NCI-H1105 (cell line): Measurements from ENCODE around the gene IL4I1.

Experiments used
- DNase-seq: peaks from one replicate; lab custom pipeline; 2025; lab: John Stamatoyannopoulos, UW

The IL4I1 gene

DNA sequence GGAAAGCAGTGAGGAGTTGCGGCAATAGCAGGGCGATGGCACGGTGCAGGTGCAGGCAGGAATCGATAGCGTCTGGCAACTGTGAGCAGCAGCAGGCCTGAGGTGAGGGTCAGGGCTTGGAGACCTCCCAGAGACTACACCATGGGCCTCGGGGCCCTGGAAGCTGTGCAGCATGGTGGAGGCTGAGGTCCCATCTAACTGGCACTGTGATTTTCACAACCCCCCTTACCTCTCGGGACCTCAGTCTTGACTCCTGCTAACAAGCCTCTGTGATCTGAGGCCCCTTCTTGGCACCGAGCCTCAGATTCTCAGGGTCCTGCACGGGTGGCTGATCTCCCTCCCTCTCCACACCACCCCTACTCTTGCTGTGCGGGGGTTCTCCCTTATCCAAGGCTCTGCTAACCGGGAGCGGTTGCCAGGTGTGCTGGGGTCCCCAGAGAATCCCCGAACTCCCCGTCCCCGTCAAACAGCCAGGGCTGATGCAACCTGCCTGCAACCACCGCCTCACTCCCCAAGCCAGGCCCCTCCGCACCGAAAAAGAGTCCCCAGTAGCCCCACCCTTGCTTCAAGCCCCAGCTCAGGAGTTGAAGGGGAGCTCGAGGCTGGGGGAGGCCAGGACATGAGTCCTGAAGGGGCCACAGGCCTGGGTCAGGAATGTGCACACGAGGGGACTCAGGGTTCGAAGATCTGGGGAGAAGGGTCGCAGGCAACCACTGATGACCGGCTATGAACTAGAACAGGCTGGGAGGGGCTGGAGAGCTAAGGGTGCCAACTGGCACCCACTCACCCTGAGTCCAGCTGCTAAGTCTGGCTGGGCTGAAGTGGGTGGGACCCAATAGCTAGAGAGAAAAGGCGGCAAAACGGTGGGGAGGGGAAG is 27.6 kb upstream of the IL4I1 start:
- no peak for DNase-seq

DNA sequence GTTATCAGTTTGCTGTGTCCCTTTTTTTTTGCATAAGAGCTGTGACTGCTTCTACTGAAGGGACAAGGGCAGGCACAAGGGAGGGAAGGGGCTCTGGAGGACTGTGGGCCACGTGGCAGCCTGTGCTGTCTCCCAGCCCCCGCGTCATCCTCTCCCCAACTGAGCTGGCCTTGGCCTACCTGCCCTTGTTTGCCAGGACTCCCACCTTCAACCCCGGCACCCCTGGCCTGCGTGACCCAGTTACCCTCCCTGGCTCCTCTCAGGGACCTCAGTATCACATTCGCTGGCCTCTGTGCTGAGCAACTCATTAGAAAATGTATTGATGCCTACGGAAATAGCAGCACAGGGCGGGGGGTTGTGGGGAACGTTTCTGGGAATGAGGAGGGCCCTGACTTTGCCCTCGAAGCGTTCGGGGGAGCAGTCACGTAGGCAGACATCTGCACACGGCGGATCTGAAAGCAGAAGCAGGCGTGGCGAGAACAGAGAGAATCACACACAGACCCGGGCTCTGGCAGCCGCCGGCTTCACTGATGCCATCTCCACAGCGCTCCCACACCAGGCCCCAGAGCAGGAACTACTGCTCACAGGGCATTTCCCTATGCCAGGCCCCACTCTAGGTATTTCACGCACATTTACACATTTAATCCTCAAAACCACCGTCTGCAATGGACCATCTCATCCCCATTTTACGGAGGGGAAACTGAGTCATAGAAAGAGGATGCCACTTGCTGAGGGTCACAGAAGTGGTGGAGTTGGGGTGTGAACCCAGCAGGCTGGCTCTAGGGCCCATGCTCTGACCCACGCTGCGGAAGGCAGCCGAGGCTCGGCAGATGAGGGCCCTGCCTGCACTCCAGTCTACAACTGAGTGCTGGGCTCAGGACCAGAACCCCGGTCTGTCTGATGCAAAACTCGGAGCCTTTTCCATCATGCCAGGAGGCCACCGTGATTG is 26.6 kb upstream of the IL4I1 start:
- no peak for DNase-seq

DNA sequence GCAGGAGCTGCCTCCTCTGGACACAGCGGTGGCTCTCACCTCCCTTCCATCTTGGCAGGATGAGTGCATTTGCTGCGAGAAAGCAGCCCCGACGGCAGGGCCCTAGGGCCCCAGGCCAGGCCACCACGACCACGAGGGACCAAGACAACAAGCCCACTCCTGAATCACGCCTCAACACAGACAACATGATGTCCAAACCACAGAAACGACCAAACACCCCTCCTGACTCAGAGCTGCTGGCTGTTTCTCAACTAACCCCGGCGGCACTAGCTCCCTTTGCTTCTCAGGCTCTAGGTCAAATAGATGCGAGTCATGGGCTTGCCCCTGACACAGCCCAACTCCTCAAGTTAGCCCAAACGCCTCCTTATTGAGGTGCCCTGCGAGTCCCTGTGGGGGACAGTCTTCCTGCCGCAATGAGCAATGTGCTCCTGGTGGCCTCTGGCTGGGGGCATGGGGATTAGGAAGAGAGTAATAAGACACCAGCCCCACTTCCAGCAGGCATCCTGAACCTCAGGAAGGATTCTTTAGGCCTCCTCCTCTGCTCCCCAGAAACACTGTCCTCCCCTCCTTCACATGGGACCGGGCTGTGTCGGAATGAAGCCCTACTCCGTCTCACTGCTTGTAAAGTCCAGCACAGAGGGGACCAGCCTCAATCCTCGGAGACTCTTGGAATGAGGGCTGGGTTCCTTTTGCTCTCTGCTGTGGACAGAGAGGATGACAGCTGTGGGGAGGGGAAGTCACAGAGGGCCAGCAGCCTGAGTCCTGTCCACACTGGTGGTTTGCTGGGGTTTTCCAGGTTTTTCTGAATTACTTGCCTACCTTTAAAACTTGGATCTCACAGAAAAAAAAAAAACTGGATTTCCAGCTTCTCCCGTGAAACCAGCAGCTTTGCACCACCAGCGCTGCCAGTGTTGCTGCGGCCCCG is 25.4 kb upstream of the IL4I1 start:
- no peak for DNase-seq

DNA sequence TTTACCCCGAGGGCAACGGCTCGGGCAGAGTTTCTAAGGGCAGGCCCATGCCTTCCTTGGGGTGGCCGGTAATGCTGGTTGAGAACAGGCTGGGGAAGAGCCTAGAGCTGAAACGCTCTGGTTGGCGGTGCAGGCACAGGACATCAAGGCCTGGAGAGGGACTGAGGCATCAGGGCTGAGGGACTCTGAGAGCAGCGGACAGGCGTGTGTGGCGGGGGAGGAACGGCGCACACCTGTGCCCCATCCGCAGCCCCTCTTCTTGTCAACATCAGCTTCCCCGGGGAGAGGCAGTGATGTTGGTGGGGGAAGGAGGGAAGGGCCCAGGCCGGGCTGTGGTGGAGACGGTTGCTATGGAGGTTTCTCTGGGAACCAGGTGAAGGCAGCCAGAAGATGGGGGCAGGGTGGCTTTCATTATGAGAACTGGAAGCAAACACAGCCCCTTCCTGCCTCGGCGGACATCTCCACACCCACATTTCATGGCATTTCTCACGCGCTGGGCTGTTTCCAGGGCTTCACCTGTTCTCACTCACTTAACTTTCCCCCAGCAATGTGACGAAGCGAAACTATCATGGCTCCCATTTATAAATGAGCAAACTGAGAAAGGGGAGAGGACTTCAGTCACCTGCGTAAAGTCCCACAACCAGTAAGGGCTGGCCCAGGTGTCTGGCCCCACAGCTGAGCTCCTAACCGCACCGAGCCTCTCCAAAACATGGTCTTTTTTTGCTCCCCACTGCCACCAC is 24.1 kb upstream of the IL4I1 start:
- no peak for DNase-seq

DNA sequence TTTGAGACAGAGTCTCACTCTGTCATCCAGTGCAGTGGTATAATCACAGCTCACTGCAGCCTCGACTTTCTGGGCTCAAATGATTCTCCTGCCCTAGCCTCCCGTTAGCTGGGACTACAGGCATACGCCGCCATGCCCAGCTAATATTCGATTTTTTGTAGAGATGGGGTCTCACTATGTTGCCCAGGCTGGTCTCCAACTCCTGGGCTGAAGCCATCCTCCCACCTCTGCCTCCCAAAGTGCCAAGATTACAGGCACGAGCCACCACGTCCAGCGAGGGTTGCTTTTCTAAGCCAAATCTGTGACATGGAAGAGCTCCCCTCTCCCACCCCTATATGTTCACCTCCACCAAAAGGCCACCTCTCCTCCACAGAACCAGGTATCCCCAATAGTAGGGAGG is 21.4 kb upstream of the IL4I1 start:
- DNase-seq: no peak

DNA sequence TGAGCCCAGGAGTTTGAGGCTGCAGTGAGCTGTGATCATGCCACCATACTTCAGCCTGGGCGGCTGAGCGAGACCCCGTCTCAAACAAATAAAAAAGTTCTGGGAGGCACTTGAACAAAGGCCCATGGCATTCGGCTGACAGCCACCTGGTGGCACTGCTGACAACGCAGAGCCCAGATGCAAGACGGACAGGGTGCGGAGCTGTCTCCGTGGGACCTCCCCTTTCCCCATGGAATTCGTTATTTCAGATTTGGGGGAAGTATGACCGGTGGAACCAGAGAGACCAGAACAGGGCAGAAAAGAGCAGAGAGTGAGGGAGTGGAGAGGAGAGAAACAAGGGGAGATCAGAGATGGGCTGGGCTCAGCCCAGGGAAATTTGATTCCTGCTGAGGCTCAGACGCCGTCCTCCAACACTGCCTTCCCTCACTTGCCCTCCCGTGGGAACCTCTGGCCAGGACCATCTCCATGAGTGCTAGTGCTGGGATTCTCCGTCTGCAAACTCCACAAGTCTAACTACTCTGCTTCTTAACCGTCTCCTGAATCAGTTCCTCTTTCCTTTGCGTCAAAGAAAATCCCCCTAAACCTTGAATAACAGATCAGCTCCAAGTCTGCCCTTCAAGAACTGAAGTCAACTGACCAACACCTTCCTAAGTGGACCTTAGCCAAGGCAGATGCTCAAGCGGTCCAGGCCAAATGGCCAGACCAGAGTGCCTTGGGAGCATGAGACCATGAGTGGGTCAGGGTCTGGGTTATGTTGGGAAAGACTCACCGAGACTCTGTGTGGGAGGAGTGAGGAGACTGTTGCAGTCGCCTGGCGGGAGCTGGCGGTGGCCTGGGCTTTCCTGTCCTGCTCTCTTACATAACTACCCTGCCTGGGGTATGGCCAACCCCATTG is 20.4 kb upstream of the IL4I1 start:
- DNase-seq: no peak

DNA sequence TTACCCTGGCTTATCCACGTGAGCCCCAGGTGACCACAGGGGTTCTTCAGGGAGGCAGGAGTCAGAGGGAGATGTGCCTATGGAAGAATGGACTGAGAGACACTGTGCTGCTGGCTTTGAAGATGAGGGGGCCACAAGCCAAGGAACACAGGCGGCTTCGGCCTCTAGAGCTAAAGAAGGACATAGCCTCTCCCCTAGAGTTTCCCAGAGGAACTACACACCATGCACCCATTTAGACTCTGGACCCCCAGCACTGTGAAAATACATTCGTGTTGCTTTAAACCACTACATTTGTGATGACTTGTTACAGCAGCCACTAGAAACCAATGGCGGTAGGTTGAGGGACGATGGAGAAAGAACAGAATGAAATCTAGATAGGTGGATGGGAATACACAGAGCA is 18.6 kb upstream of the IL4I1 start:
- DNase-seq: no peak

DNA sequence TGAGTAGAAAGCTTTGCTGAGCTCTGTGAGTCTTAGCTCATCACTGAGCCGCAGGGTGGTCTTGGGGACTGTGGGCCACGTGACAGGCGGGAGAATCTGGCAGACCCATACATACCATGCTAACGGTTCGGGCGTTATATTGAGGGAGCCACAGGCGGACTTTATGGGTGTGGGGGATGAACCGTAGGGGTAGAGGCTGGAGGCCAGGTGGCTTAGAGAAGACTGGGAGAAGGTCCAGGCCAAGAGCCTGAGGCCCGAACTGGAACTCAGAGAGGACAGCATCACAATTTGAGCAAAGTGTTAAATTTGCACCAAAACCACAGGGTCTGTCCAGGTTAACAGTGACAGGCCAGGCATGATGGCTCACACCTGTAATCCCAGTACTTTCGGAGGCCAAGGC is 17.0 kb upstream of the IL4I1 start:
- DNase-seq: no peak

DNA sequence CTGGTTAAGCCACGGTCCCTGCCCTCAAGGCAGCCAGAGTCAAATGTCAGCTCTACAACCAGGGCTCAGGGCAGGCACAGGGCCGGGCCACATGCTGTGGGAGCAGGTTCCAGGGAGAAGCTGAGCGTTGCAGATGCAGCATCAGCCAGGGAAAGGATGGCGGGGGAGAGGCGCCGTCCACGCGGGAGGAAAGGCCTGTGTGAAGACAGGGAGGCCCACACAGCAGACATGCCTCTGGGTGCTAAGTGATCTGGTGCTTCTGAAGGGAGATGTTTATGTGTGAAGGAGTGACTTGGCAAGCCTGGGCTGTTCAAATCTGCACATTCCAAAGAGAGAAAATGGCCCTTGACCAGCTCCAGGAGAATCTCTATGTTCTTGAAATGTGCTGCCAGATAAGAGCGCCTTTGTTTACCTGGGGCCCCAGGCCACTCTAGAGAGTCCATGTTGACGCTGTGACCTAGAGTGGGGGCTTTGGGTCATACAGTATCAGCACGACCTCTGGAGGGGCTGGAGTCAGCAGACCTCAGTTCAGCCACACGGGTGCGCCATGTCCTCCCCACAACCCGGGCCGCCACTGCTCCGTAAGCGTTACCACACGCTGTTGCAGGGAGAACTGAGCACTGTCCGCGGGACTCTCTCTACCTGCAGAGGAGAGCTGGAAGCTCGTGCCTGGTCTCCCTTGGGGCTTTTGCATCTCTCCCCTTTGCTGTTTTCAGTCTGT is 16.4 kb upstream of the IL4I1 start:
- no peak for DNase-seq

DNA sequence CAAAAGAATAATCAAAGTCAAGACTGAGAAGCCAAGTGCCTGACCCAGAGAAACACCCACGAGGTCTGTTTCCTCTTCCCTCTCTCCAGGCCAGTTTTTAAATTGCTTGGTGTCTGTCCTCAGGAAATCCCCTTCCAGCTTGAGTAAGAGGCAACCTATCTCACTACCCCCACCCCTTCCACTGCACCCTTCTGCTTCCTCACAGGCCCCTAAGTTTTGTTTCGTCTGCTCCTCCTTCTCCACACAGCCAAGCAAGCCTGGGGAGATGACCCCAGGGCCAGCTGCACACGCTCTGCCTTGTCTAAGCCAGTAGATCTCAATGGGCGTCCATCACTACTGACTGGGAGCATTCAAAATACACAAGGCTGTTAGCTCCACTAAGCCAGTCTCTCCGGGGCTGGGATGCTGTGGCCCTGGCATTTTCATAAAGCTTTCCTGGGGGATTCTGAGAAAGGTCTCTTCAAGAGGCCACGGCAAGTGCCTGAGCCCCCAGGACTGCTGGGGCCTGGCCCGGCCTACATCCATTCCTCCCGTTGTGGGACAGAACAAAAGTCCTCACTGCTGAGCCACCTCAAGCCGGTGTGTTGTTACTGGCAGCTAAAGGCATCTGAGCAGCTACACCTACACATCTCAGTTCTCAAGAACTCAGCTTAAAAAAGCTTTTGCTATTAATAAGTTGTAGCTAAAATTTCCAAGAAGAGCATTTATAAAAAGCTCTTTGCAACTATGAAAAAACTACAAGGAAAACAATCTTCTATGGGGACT is 14.9 kb upstream of the IL4I1 start:
- no peak for DNase-seq

DNA sequence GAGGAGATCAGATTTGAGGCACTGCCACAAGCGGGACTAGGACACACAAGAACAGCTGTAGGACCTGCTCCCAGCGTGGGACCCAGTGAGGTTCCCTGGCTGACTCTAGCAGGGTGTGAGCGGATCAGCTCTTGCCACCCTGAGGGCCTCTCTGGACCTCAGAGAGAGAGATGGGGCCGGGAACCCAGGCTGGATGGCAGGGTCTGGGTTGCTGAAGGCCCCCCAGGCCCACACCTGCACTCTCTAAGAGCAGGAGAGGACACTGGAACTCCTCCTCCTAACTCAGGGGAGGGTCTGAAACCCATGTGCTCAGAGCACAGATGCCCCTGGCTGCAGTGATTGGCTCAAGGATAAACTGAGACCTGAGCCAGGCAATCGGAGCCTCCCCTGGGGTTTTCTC is 13.5 kb upstream of the IL4I1 start:
- DNase-seq: no peak

DNA sequence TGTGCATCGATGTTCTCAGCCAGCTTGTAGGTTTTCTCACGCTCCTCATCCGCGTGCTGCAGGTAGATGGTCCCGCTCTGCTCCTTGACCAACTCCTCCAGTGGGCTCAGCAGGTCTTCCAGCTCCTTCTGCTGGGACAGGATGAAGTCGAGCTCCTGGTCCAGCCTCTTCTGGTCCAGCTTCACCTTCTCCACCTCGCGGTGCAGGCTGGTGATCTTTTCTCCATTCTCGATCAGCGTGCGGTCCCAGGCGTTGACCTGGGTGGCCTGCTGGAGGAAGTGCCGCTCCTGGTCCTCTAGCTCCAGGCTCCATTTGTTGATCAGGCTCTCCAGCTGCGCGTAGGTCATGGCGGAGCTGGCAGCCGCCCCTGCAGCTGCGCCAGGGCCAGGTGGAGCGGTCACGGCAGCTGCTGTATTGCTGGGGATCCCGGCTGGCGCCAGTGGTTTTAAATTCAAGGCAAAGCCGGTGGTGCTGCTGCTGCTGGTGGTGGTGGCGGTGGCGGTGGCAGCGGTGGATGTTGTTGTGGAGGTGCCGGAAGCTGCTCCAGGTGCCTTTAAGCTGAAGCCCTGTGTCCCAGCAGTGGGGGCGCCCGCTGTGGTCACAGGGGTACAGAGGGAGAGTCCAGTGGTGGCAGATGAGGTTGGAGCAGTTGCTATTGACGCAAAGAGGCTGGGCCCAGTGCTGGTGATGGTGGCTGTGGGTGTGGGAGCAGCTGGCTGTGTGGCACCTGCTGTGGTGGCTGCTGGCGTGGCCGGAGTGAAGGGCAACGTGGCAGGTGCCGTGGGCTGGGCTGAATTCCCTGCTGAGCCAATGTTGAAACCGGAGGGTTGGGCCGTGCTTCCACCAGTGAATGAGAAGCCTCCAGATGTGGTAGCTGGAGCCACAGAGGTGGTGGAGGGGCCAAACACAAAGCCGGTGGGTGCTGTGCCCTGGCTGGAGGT is 12.1 kb upstream of the IL4I1 start:
- DNase-seq: no peak

DNA sequence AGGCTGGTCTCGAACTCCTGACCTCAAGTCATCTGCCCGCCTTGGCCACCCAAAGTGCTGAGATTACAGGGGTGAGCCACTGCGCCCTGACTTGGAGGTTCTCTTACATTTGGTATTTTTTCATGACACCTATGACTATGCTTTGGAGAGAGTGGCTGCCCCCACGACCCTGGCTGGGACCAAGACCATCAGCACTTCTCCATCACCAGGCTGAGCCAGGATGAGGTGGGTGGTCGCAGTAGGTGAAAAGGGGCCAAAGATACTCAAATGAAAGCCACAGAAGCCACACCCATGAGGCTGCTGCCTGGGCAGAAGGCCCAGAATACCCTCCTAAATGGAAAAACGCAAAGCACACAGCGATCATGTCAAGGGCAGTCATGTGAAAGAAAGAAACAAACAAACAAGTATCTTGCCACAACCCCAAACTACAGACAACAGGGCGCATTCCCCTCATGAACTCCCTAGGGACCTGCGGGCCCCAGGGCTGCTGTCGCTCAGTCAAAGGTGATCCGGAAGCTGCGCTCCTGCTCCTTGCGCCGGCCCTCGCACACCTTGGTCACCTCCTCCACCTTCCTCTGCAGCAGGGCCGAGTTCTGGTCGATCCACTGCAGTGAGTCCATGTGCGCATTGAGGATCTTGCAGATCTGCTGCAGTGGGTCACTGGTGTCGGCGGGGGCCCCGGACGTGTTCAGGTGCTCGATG is 11.2 kb upstream of the IL4I1 start:
- no peak for DNase-seq

DNA sequence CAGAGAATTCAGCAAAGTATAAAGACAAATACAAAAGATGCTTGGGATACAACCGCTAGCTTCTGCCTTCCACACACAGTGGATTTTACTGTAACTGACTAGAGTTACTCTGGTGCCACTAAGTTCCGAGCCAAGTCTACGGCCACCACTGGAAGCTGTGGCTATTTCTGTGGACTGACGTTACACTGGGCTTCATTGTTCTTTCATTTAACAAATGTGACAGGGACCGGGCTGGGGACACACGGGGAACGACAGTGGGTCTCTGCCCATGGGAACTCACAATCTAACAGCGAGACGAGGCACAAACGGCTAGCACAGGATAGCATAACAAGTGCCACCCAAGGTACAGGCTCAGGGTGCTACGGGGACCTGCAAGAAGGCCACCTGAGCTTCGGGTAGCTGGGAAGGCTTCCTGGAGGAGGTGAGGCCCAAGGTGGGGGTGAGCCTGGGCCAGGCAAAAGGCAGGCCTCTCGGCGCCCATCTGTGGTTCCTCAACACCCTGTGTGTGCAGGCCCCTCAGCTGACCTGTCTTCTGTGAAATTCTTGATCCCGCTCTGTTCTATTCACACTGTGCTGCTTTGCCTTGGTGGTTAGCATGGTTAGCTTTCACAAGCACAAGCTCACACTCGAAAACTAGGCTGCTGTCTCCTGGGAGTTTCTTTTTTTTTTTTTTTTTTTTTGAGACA is 10.3 kb upstream of the IL4I1 start:
- no peak for DNase-seq

DNA sequence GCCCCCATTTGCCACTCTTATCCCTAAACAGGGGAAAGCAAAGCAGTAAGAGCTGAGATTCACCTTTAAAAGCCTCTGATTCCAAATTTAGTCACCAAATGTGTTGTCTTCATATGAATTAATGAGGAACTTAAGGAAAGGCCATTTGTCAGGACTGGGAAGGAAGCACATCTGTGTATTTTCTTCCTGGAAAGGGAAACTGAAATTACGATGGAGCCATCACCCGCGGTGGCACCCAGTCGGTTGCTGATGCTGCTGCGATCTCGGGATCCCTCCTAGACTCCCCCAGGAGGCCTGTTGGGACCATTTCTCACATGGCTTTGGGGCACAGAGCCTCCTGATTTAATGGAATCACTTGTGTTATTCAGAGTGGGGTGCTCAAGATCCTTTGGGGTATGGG is 7.4 kb upstream of the IL4I1 start:
- no peak for DNase-seq

DNA sequence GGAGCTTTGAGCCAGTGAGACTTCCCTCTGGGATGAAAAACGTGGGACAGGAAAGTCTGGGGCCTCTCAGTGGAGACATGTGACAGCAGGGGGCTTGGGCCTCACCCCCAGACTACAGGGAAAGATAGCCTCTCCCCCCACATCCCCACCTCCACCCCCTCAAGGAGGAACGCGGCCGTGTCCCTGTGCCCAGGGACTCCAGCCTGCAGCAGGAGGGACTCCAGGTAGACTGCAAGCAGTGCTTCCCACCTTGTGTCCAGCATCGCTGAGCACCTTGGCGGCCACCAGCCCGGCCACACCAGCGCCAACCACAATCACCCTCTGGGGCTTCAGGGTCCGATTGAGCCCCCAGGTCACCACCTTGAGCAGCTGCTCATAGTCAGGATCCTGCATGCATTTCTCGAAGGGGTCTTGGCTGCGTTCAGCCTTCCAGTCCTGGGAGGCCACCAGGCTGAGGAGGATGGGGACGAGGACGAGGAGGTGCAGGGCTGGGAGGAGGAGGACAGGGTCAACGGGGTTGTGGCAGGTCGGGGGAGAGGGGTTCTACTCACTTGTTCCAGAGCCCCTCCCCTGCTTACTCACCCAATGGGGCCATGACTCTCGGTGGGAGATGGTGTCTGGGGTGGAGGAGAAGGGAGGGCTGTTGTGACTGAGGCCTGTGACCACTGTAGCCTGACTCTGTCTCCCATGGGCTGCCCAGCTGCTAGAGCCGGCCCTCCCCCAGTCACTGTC is 955 bp downstream of the IL4I1 start:
- no peak for DNase-seq
